Stomach (tissue), 4 donors: ENCODE data around the gene CDC42BPB.

Experiments
- CTCF ChIP-seq, 7 experiments: fragments of 450-650 bp in 4 of 7; fragments of 200-600 bp in 3 of 7; sonication (generic) in 3 of 7; IDR thresholded peaks; one replicate each; pipeline ENCODE4 v1.5.1; 2016 to 2019; ENCODE audit warnings: antibody characterized with exemption in 7 of 7, control low read depth in 2 of 7, mild to moderate bottlenecking in 1 of 7
- EP300 ChIP-seq: sonication (generic); formaldehyde crosslinking; IDR thresholded peaks from one replicate; pipeline ENCODE4 v1.6.1; 2017; ENCODE audit warnings: antibody characterized with exemption
- POLR2A ChIP-seq, 4 donors: fragments of 450-650 bp; IDR thresholded peaks; one replicate each; pipeline ENCODE4 v1.6.1; 2016; ENCODE audit warnings: antibody characterized with exemption in 4 of 4, control low read depth in 2 of 4, mild to moderate bottlenecking in 1 of 4, moderate library complexity in 1 of 4
- POLR2AphosphoS5 ChIP-seq, 3 donors: sonication (generic); formaldehyde crosslinking; IDR thresholded peaks; one replicate each; pipeline ENCODE4 v1.6.1; 2016; ENCODE audit warnings: antibody characterized with exemption in 3 of 3

DNA sequence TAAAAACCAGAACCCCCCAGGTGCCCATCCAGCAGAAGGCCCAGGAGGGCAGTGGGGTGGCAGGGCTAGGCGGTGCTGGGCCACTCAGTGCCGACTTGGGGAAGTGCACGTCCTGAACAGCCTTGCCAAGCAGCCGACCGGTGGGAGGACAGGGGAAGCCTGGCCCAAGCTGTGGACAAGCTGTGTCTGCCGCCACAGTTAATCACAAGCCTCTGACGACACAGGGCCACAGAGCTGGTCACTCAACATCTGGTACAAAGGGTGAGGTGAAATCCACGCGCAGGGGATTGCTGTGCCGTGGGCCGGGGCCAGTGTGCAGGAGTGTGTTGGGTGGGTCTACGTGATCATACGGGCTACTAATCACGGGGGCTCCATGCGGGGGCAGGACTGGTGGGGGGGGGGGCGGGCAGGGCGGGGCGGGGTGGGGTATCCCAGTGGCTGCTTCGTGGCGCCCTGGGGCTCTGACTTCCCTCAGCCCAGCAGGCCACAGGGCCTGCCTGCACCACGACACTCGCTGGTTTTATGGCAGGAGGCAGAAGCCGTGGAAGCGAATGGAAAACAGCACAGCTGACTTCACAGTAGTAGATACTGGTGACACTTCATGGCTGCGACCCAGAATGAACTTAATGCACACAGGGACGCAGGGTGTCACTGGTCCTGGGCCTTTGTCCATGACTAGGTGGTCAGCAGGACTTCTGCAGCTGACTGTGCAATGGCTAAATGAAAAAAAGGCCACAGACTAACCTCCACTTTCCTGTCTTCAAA, 124.7 kb downstream of the CDC42BPB start:
- no peak for TF ChIP-seq CTCF (IDR thresholded peaks at IDR 0.05)
- TF ChIP-seq POLR2A (IDR thresholded peaks at IDR 0.05) = no peak
- no peak for TF ChIP-seq POLR2AphosphoS5 (IDR thresholded peaks at IDR 0.05)
- TF ChIP-seq EP300 = no peak
